WTC11 (cell line): Measurements from ENCODE around the gene VSTM2L. TPM values are rescaled to one million over a fixed set of nuclear protein-coding genes. Genes with fewer than 3 reads are reported as not detected.

Source experiments
- ATAC-seq: fragments of 200-7000 bp; cut with Tn5 transposase; 2 replicates; pipeline ENCODE4 v1.10.0; 2021; ENCODE audit warnings: mild to moderate bottlenecking, moderate library complexity
- CTCF ChIA-PET: fragments of 300-600 bp; sonication (Branson Sonifier 250); formaldehyde crosslinking; loops from one replicate; lab custom pipeline; 2021; ENCODE audit warnings: antibody characterized with exemption; lab: Charles Lee
- POLR2A ChIA-PET: fragments of 350-600 bp; sonication (Branson Sonifier 250); formaldehyde crosslinking; loops from one replicate; lab custom pipeline; 2021; ENCODE audit warnings: antibody characterized with exemption; lab: Charles Lee
- DNase-seq: peaks from one replicate; pipeline ENCODE4 v3.0.0; 2021; ENCODE audit warnings: low spot score
- H3K27ac Mint-ChIP-seq: 2 replicates; pipeline ENCODE4 v1.8.0; 2021; ENCODE audit warnings: mixed read lengths
- H3K27me3 Mint-ChIP-seq: 2 replicates; pipeline ENCODE4 v1.8.0; 2021; ENCODE audit warnings: low read depth, mild to moderate bottlenecking, moderate library complexity, mixed read lengths
- H3K36me3 Mint-ChIP-seq: 2 replicates; pipeline ENCODE4 v1.8.0; 2021; ENCODE audit warnings: mixed read lengths
- H3K4me1 Mint-ChIP-seq: 2 replicates; pipeline ENCODE4 v1.8.0; 2022; ENCODE audit warnings: mixed read lengths
- H3K4me3 Mint-ChIP-seq: 2 replicates; pipeline ENCODE4 v1.8.0; 2021; ENCODE audit warnings: mild to moderate bottlenecking, moderate library complexity, mixed read lengths
- H3K9me3 Mint-ChIP-seq: 2 replicates; pipeline ENCODE4 v1.8.0; 2021; ENCODE audit warnings: mixed read lengths
- ATF1 ChIP-seq: sonication (generic); formaldehyde crosslinking; IDR thresholded peaks from 2 replicates; pipeline ENCODE4 v1.8.1; 2023; ENCODE audit warnings: mild to moderate bottlenecking, moderate library complexity, missing genetic modification reagents
- ATF2 ChIP-seq: sonication (generic); formaldehyde crosslinking; IDR thresholded peaks from 2 replicates; pipeline ENCODE4 v1.8.1; 2022; ENCODE audit warnings: low read depth, missing genetic modification reagents, borderline replicate concordance
- FOXP1 ChIP-seq: sonication (generic); formaldehyde crosslinking; IDR thresholded peaks from 2 replicates; pipeline ENCODE4 v1.8.0; 2022; ENCODE audit warnings: missing genetic modification reagents, mild to moderate bottlenecking, moderate library complexity, borderline replicate concordance
- FOXP4 ChIP-seq: sonication (generic); formaldehyde crosslinking; IDR thresholded peaks from 2 replicates; pipeline ENCODE4 v1.8.0; 2022; ENCODE audit warnings: mild to moderate bottlenecking, missing genetic modification reagents
- MXD4 ChIP-seq: fragments of 250-450 bp; sonication (Bioruptor Pico); IDR thresholded peaks from 2 replicates; pipeline ENCODE4 v1.8.0; 2021; ENCODE audit warnings: mild to moderate bottlenecking, moderate library complexity, borderline replicate concordance
- MYBL2 ChIP-seq: sonication (generic); formaldehyde crosslinking; IDR thresholded peaks from 2 replicates; pipeline ENCODE4 v1.8.1; 2023; ENCODE audit warnings: mild to moderate bottlenecking, moderate library complexity, missing genetic modification reagents
- TCF7 ChIP-seq: sonication (generic); formaldehyde crosslinking; IDR thresholded peaks from 2 replicates; pipeline ENCODE4 v1.8.0; 2022; ENCODE audit warnings: mild to moderate bottlenecking, low read depth, missing genetic modification reagents, moderate library complexity
- ZNF121 ChIP-seq: sonication (generic); formaldehyde crosslinking; IDR thresholded peaks from 2 replicates; pipeline ENCODE4 v1.8.0; 2023; ENCODE audit warnings: missing genetic modification reagents
- ZNF138 ChIP-seq: sonication (generic); formaldehyde crosslinking; conservative IDR thresholded peaks from 2 replicates; pipeline ENCODE4 v1.8.1; 2022; ENCODE audit warnings: mild to moderate bottlenecking, moderate library complexity, missing genetic modification reagents
- ZNF317 ChIP-seq: sonication (generic); formaldehyde crosslinking; IDR thresholded peaks from 2 replicates; pipeline ENCODE4 v1.8.1; 2023; ENCODE audit warnings: low read depth, mild to moderate bottlenecking, moderate library complexity, missing genetic modification reagents, borderline replicate concordance
- ZNF423 ChIP-seq: fragments of 250-450 bp; sonication (Bioruptor Pico); IDR thresholded peaks from 2 replicates; pipeline ENCODE4 v2.1.2; 2022; ENCODE audit warnings: mild to moderate bottlenecking, moderate library complexity
- ZNF425 ChIP-seq: fragments of 250-450 bp; sonication (Bioruptor Pico); conservative IDR thresholded peaks from 2 replicates; pipeline ENCODE4 v1.9.0; 2021; ENCODE audit warnings: mild to moderate bottlenecking
- total RNA-seq: library from RNA; stranded (reverse); gene quantifications from 3 replicates; pipeline ENCODE4 v1.2.3, GENCODE V29; 2021
- TF ChIP-seq, protein P1 (sequence below): fragments of 200-600 bp; IDR thresholded peaks from 2 replicates; pipeline ENCODE4 v1.8.0; 2022; ENCODE audit warnings: antibody characterized with exemption
- TF ChIP-seq, protein P2 (sequence below): sonication (generic); formaldehyde crosslinking; IDR thresholded peaks from 2 replicates; pipeline ENCODE4 v1.8.1; 2023; ENCODE audit warnings: mild to moderate bottlenecking, missing genetic modification reagents, moderate library complexity

The VSTM2L gene
- total RNA-seq, 1 experiment from 2014 or later, result 1.9 TPM

GRCh38 chr20:37878835-37879599, 23.9 kb upstream of the VSTM2L start:
- H3K27ac Mint-ChIP-seq, result no peak overlapping the region

GRCh38 chr20:37879843-37880242, 23.1 kb upstream of the VSTM2L start:
- H3K4me1 Mint-ChIP-seq, result peaks cover 7% of the 10 kb centered on the region
- no peak for TF ChIP-seq ZNF425
- TF ChIP-seq ATF2 (CRISPR knock-in tag), result no peak
- TF ChIP-seq, protein P1, sequence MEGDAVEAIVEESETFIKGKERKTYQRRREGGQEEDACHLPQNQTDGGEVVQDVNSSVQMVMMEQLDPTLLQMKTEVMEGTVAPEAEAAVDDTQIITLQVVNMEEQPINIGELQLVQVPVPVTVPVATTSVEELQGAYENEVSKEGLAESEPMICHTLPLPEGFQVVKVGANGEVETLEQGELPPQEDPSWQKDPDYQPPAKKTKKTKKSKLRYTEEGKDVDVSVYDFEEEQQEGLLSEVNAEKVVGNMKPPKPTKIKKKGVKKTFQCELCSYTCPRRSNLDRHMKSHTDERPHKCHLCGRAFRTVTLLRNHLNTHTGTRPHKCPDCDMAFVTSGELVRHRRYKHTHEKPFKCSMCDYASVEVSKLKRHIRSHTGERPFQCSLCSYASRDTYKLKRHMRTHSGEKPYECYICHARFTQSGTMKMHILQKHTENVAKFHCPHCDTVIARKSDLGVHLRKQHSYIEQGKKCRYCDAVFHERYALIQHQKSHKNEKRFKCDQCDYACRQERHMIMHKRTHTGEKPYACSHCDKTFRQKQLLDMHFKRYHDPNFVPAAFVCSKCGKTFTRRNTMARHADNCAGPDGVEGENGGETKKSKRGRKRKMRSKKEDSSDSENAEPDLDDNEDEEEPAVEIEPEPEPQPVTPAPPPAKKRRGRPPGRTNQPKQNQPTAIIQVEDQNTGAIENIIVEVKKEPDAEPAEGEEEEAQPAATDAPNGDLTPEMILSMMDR, result no peak
- TF ChIP-seq, protein P2, sequence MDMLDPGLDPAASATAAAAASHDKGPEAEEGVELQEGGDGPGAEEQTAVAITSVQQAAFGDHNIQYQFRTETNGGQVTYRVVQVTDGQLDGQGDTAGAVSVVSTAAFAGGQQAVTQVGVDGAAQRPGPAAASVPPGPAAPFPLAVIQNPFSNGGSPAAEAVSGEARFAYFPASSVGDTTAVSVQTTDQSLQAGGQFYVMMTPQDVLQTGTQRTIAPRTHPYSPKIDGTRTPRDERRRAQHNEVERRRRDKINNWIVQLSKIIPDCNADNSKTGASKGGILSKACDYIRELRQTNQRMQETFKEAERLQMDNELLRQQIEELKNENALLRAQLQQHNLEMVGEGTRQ (CRISPR knock-in tag), result no peak
- no peak for TF ChIP-seq ATF1
- no peak for TF ChIP-seq ZNF423
- no peak for TF ChIP-seq FOXP4 (CRISPR knock-in tag)
- TF ChIP-seq MYBL2, result no peak
- TF ChIP-seq FOXP1, result no peak
- no peak for TF ChIP-seq ZNF121 (CRISPR knock-in tag)
- POLR2A ChIA-PET, result interaction anchor here (0.7 kb wide), 1 partner anchor 301 kb away, joined by 6 read pairs; no protein-coding TSS in a partner anchor
- H3K36me3 Mint-ChIP-seq, result no peaks in the 10 kb centered on the region
- H3K27ac Mint-ChIP-seq, result no peak overlapping the region
- DNase-seq, result no peak
- H3K9me3 Mint-ChIP-seq, result no peaks in the 10 kb centered on the region
- H3K4me3 Mint-ChIP-seq, result no peak overlapping the region
- no peak for ATAC-seq
- CTCF ChIA-PET, result no interaction called here
- no peaks in the 10 kb centered on the region for H3K27me3 Mint-ChIP-seq

More at GRCh38 chr20:37878835-37879599, 23.9 kb upstream of the VSTM2L start:
- DNase-seq (no peak), ATAC-seq (no peak)
- Mint-ChIP-seq H3K4me1 (peaks cover 7% of the 10 kb centered on the region), H3K27me3 (no peaks in the 10 kb centered on the region), H3K36me3 (0 out of 2 replicates have a peak, but pooled peaks cover 3% of the 10 kb centered on the region), H3K4me3 (no peak overlapping the region), H3K9me3 (no peaks in the 10 kb centered on the region)
- TF ChIP-seq MXD4 (CRISPR knock-in tag), result no peak
- no peak for TF ChIP-seq ATF2 (CRISPR knock-in tag)
- no peak for TF ChIP-seq MYBL2
- TF ChIP-seq, protein P1, result no peak
- no peak for TF ChIP-seq TCF7
- no peak for TF ChIP-seq ZNF138
- no peak for TF ChIP-seq ZNF317
- ChIA-PET POLR2A (no interaction called here), CTCF (interaction anchor here (0.7 kb wide), 1 partner anchor 315 kb away, joined by 3 read pairs; no protein-coding TSS in a partner anchor)
